Neuronal stem cell (in vitro differentiated cells): ENCODE results near the gene CHEK1.

Experiments
- DNase-seq: peaks from one replicate; pipeline ENCODE4 v3.0.0-alpha.2; 2013; ENCODE audit warnings: low spot score
- H2AFZ ChIP-seq: one replicate; pipeline ENCODE4 v1.6.1; 2013; ENCODE audit warnings: mild to moderate bottlenecking, low read length, inconsistent platforms
- H2AK5ac ChIP-seq: 2 replicates; pipeline ENCODE4 v1.6.1; 2013; ENCODE audit warnings: low read depth, mild to moderate bottlenecking, inconsistent platforms, low read length, moderate library complexity, mixed read lengths
- H2BK120ac ChIP-seq: 2 replicates; pipeline ENCODE4 v1.6.1; 2013; ENCODE audit warnings: low read depth, mild to moderate bottlenecking, inconsistent platforms, low read length, moderate library complexity, mixed read lengths
- H2BK12ac ChIP-seq: one replicate; pipeline ENCODE4 v1.6.1; 2013; ENCODE audit warnings: low read length, inconsistent platforms
- H2BK15ac ChIP-seq: 2 replicates; pipeline ENCODE4 v1.6.1; 2013; ENCODE audit warnings: mild to moderate bottlenecking, low read length, inconsistent platforms, mixed read lengths
- H2BK5ac ChIP-seq: one replicate; pipeline ENCODE4 v1.6.1; 2013; ENCODE audit warnings: inconsistent platforms, mild to moderate bottlenecking, low read length, moderate library complexity
- H3K14ac ChIP-seq: one replicate; pipeline ENCODE4 v1.6.1; 2013; ENCODE audit warnings: low read length, inconsistent platforms
- H3K18ac ChIP-seq: 2 replicates; pipeline ENCODE4 v1.6.1; 2013; ENCODE audit warnings: low read length, inconsistent platforms
- H3K23ac ChIP-seq: 2 replicates; pipeline ENCODE4 v1.6.1; 2013; ENCODE audit warnings: low read depth, mild to moderate bottlenecking, mixed read lengths, low read length, inconsistent platforms; ENCODE audit not compliant: poor library complexity
- H3K27ac ChIP-seq: replicated peaks from 3 replicates; pipeline ENCODE4 v1.5.1; 2013; ENCODE audit warnings: low read length, inconsistent platforms
- H3K27me3 ChIP-seq, 3 experiments: 2 replicates each; pipeline ENCODE4 v1.6.1; 2013; ENCODE audit warnings: low read length in 3 of 3, mild to moderate bottlenecking in 2 of 3, inconsistent platforms in 1 of 3, low read depth in 1 of 3, mixed read lengths in 1 of 3, moderate library complexity in 1 of 3; ENCODE audit not compliant: control insufficient read depth in 3 of 3, insufficient read depth in 3 of 3
- H3K36me3 ChIP-seq, 2 donors: replicated peaks in 1 of 2; 2 replicates each; pipeline ENCODE4 v1.6.1; 2013; ENCODE audit warnings: low read length in 2 of 2; ENCODE audit not compliant: control insufficient read depth in 2 of 2, insufficient read depth in 2 of 2
- H3K4ac ChIP-seq: 2 replicates; pipeline ENCODE4 v1.6.1; 2013; ENCODE audit warnings: inconsistent platforms, mild to moderate bottlenecking, low read length, moderate library complexity
- H3K4me1 ChIP-seq, 2 donors: 1 replicate in 1 of 2; 2 replicates in 1 of 2; pipeline ENCODE4 v1.6.1; 2013; ENCODE audit warnings: low read length in 2 of 2, low read depth in 1 of 2; ENCODE audit not compliant: control insufficient read depth in 2 of 2, insufficient read depth in 1 of 2
- H3K4me2 ChIP-seq: one replicate; pipeline ENCODE4 v1.6.1; 2013; ENCODE audit warnings: mild to moderate bottlenecking, low read length, inconsistent platforms; ENCODE audit not compliant: insufficient read depth, poor library complexity, severe bottlenecking
- H3K4me3 ChIP-seq, 2 donors: 2 replicates each; pipeline ENCODE4 v1.5.1; 2013; ENCODE audit warnings: low read length in 2 of 2, mild to moderate bottlenecking in 2 of 2, inconsistent platforms in 1 of 2, moderate library complexity in 1 of 2
- H3K79me1 ChIP-seq: one replicate; pipeline ENCODE4 v1.6.1; 2013; ENCODE audit warnings: low read depth, mild to moderate bottlenecking, inconsistent platforms, low read length, moderate library complexity
- H3K9ac ChIP-seq: one replicate; pipeline ENCODE4 v1.6.1; 2013; ENCODE audit warnings: mild to moderate bottlenecking, low read depth, low read length, inconsistent platforms; ENCODE audit not compliant: poor library complexity
- H3K9me3 ChIP-seq, 2 donors: replicated peaks in 1 of 2; 2 replicates each; pipeline versions ENCODE3 to v1.6.1; 2013; ENCODE audit warnings: low read length in 2 of 2, mild to moderate bottlenecking in 2 of 2, inconsistent platforms in 1 of 2, low read depth in 1 of 2, mixed read lengths in 1 of 2, moderate library complexity in 1 of 2; ENCODE audit not compliant: control insufficient read depth in 2 of 2, insufficient read depth in 1 of 2
- H4K8ac ChIP-seq: one replicate; pipeline ENCODE4 v1.6.1; 2013; ENCODE audit warnings: low read depth, mild to moderate bottlenecking, inconsistent platforms, low read length, moderate library complexity
- H4K91ac ChIP-seq: one replicate; pipeline ENCODE4 v1.6.1; 2013; ENCODE audit warnings: low read length, low read depth, mild to moderate bottlenecking, inconsistent platforms; ENCODE audit not compliant: poor library complexity
- WGBS, 2 donors: extraction: QIAGEN DNeasy Blood & Tissue Kit; methylation state at CpG; one replicate each; pipeline ENCODE4 v1.1.7; 2013; ENCODE audit warnings: missing lambda C conversion rate in 2 of 2, mixed read lengths in 1 of 2; ENCODE audit not compliant: insufficient read length in 2 of 2, insufficient replicate concordance in 1 of 2; ENCODE audit errors: extremely low coverage in 2 of 2; 5-methylcytosine and 5-hydroxymethylcytosine counted together

Gene CHEK1

GRCh38 chr11:125593114-125593820 lies 31.7 kb upstream of the CHEK1 start:
- H2BK15ac ChIP-seq = no peak overlapping the region
- H2BK120ac ChIP-seq = no peak overlapping the region
- H3K27me3 ChIP-seq = no peaks in the 10 kb centered on the region
- H3K18ac ChIP-seq = no peak overlapping the region
- no peaks in the 10 kb centered on the region for H3K9me3 ChIP-seq
- H3K9ac ChIP-seq = peak overlapping the region; percentile 97
- no peak overlapping the region for H3K4ac ChIP-seq
- peak overlapping the region; percentile 69 for H3K4me2 ChIP-seq
- H3K4me1 ChIP-seq = peaks cover 5 to 7% of the 10 kb centered on the region in 2 donors
- H2BK5ac ChIP-seq = no peak overlapping the region
- no peak overlapping the region for H2AK5ac ChIP-seq
- no peak overlapping the region for H4K91ac ChIP-seq
- H2AFZ ChIP-seq = peak overlapping the region; percentile 91
- no peak overlapping the region for H3K27ac ChIP-seq
- WGBS, 2 donors = no CpG with 5 or more reads among the region's 18 CpGs
- H3K36me3 ChIP-seq = peaks cover 3 to 39% of the 10 kb centered on the region in 2 donors
- no peak overlapping the region for H3K14ac ChIP-seq
- H4K8ac ChIP-seq = no peak overlapping the region
- peak overlapping the region; percentile 22 for H3K23ac ChIP-seq
- H3K79me1 ChIP-seq = peaks cover 2% of the 10 kb centered on the region
- no peak overlapping the region for H2BK12ac ChIP-seq
- H3K4me3 ChIP-seq = peak overlapping the region; percentile 85 to 86
- DNase-seq = no peak

- no peak overlapping the region for H2BK5ac ChIP-seq
- H2BK120ac ChIP-seq = no peak overlapping the region
- peaks cover 3 to 5% of the 10 kb centered on the region in 2 donors for H3K4me1 ChIP-seq
- no peaks in the 10 kb centered on the region for H3K27me3 ChIP-seq
- H3K79me1 ChIP-seq = peaks cover 2% of the 10 kb centered on the region
- H4K8ac ChIP-seq = no peak overlapping the region
- no CpG with 5 or more reads among the region's 3 CpGs for WGBS, 2 donors
- H3K4me2 ChIP-seq = no peak overlapping the region
- H3K4ac ChIP-seq = no peak overlapping the region
- H3K9me3 ChIP-seq = no peaks in the 10 kb centered on the region
- no peak overlapping the region for H3K4me3 ChIP-seq
- no peak overlapping the region for H2BK15ac ChIP-seq
- H2BK12ac ChIP-seq = no peak overlapping the region
- H3K18ac ChIP-seq = no peak overlapping the region
- H3K27ac ChIP-seq = no peak overlapping the region
- H4K91ac ChIP-seq = no peak overlapping the region
- no peak for DNase-seq
- no peak overlapping the region for H2AFZ ChIP-seq
- peaks cover 10 to 52% of the 10 kb centered on the region in 2 donors for H3K36me3 ChIP-seq
- H3K23ac ChIP-seq = no peak overlapping the region
- no peak overlapping the region for H2AK5ac ChIP-seq
- H3K14ac ChIP-seq = no peak overlapping the region
- H3K9ac ChIP-seq = no peak overlapping the region
Measured at GRCh38 chr11:125594958-125595357, 30.0 kb upstream of the CHEK1 start.

- Histone ChIP-seq H3K79me1 (no peaks in the 10 kb centered on the region), H2BK120ac (no peak overlapping the region), H3K4me3 (no peak overlapping the region), H3K4me2 (no peak overlapping the region), H3K23ac (no peak overlapping the region), H2BK12ac (no peak overlapping the region), H3K18ac (no peak overlapping the region), H3K4me1 (no peaks in the 10 kb centered on the region), H3K14ac (no peak overlapping the region), H4K91ac (no peak overlapping the region), H3K9ac (no peak overlapping the region), H2AK5ac (no peak overlapping the region), H3K4ac (no peak overlapping the region), H3K27me3 (no peaks in the 10 kb centered on the region), H2BK15ac (no peak overlapping the region), H3K27ac (no peak overlapping the region), H3K9me3 (no peaks in the 10 kb centered on the region), H2AFZ (no peak overlapping the region), H3K36me3 (peaks cover 30 to 93% of the 10 kb centered on the region in 2 donors), H4K8ac (no peak overlapping the region), H2BK5ac (no peak overlapping the region)
- DNase-seq = no peak
- WGBS, 2 donors = no CpG with 5 or more reads among the region's 2 CpGs
Measured at GRCh38 chr11:125600663-125601062, 24.3 kb upstream of the CHEK1 start.

- no peaks in the 10 kb centered on the region for H3K9me3 ChIP-seq
- no peak overlapping the region for H2BK12ac ChIP-seq
- no peak overlapping the region for H3K4me3 ChIP-seq
- no peak for DNase-seq
- H3K79me1 ChIP-seq = no peaks in the 10 kb centered on the region
- H3K4me1 ChIP-seq = no peaks in the 10 kb centered on the region
- H3K4ac ChIP-seq = no peak overlapping the region
- H2AK5ac ChIP-seq = no peak overlapping the region
- H4K8ac ChIP-seq = no peak overlapping the region
- H2BK120ac ChIP-seq = no peak overlapping the region
- no peak overlapping the region for H3K27ac ChIP-seq
- no peak overlapping the region for H3K9ac ChIP-seq
- no CpG with 5 or more reads among the region's 3 CpGs for WGBS, 2 donors
- H3K36me3 ChIP-seq = peaks cover 41 to 94% of the 10 kb centered on the region in 2 donors
- H3K23ac ChIP-seq = no peak overlapping the region
- no peak overlapping the region for H3K4me2 ChIP-seq
- no peak overlapping the region for H3K14ac ChIP-seq
- H2BK15ac ChIP-seq = no peak overlapping the region
- no peak overlapping the region for H4K91ac ChIP-seq
- no peak overlapping the region for H2BK5ac ChIP-seq
- no peak overlapping the region for H2AFZ ChIP-seq
- no peak overlapping the region for H3K18ac ChIP-seq
- no peaks in the 10 kb centered on the region for H3K27me3 ChIP-seq
Measured at GRCh38 chr11:125603207-125603606, 21.8 kb upstream of the CHEK1 start.
